Stimulated activated CD4-positive, alpha-beta T cell treated with anti-CD3 and anti-CD28 coated beads, Interleukin-1b, Interleukin-23, amount 100 ng/mL, for 48 hours (primary cell): Measurements from ENCODE around the gene LCAT.
"Not testable (repeated sequence)": the region's sequence is repeated elsewhere in the genome, so short reads cannot be mapped to it uniquely, and the experiment has no call there.

ENCODE experiments used
- DNase-seq: peaks from one replicate; pipeline ENCODE4 v3.0.0-alpha.2; 2020

Gene LCAT

GRCh38 chr16:67946128-67946569 is 2.2 kb upstream of the LCAT start:
- DNase-seq = no peak

- DNase-seq = no peak
Observed at GRCh38 chr16:67945392-67945933, 1.5 kb upstream of the LCAT start.

- DNase-seq = no peak
Observed at GRCh38 chr16:67944690-67945391, 921 bp upstream of the LCAT start.

GRCh38 chr16:67943256-67943618 is 683 bp downstream of the LCAT start:
- no peak for DNase-seq

GRCh38 chr16:67942510-67943255 is 1.2 kb downstream of the LCAT start:
- no peak for DNase-seq

DNA sequence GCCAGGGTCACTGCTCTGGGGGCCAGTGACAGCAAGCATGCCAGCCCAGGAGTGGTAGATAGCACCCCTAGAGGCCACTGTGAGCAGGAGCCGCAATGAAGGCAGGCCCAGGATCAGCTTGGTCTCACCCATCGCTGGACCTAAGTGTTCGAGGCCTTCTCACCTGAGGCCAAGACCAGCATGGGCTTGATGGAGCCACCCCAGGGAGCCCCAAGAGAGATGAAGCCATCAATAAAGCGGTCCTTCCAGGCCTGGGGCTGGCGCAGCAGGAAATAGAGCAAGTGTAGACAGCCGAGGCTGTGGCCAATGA is 1.8 kb downstream of the LCAT start:
- peak; percentile 39 for DNase-seq

DNA sequence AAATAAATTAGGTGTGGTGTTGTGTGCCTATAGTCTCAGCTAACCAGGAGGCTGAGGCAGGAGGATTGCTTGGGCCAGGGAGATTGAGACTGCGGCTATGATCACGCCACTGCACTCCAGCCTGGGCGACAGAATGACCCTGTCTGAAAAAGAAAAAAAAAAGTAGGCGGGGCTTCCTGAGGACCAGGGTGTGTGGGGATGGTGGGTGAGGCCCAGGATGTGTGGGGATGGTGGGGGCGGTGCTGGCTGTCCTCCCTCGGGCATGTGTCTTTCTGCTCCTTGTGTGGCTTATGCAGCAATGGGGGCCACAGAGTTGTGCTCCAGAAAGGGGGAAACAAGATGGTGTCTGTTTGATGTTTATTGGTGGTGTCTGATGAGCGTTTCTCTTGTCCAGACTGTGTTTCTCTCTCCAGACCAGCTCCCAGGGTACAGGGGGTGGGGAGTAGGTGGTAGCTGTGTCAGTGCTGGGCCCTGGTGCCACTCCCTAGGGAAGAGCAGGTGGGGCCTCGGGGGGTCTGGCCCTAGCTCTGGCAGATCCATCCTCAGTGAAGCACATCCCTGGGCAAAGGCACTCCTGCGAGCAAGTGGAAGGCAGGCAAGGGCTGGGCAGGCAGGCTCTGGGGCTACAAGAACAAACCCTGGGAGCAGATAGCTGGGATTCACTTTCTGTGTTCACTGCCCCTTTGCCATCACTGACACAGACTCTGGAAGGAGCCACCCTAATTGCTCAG is 2.3 kb downstream of the LCAT start:
- DNase-seq = no peak

GRCh38 chr16:67940446-67941089 is 3.4 kb downstream of the LCAT start:
- no peak for DNase-seq

- DNase-seq = peak; percentile 57
Observed at GRCh38 chr16:67939507-67940445, 4.1 kb downstream of the LCAT start.

DNA sequence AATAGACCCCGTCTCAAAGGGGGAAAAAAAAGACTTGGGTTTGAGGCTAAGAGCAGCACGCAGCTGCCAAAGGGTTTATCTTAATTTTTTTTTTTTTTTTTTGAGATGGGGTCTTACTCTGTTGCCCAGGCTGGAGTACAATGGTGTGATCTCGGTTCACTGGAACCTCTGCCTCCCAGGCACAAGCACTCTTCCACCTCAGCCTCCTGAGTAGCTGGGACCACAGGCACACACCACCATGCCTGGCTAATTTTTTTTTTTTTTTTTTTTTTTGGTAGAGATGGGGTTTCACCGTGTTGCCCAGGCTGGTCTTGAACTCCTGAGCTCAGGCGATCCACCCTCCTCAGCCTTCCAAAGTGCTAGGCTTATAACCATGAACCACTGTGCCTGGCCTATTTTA is 6.2 kb downstream of the LCAT start:
- not testable (repeated sequence) for DNase-seq

DNA sequence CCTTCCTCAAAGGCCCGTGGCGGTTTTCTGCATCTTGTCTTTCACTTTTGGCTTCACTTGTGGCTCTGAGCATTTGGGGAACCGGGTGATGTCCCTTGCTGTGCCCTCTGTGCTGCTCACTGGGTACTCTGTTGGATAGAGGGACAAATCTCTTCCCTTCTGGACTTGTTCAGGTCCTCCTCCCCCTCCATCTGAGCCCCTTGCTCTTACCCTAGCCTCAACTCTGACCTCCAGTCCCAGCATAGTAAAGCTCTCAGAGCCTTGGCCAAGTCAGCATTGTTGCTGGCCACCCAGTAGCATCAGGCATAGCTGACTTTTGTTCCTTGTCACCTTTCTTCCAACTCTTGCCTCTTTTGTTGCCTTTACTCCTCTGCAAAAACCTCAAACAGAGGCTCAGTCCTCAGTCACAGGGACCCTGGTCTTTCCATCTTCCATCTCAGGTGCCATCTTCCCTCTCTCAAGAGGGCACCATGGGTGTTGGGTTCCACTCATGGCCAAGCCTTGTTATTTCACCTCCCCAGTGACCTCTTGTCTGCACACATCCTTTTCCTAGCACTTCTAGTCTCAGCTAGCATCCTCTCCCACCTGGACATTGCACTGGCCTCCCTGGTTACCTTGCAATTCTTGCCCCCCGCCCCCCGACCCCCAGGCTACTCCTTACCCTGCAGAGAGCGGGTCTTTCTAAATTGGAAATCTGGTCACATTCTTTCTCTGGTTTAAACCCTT is 6.9 kb downstream of the LCAT start:
- peak; percentile 81 for DNase-seq

GRCh38 chr16:67936124-67936879 is 7.6 kb downstream of the LCAT start, which contains the start of gene PSMB10:
PSMB10 (minus strand) TSS chr16:67936850; CDS start chr16:67936749, 101 bp downstream.
- DNase-seq = peak; percentile 50

GRCh38 chr16:67935402-67936123 is 8.4 kb downstream of the LCAT start:
- peak; percentile 97 for DNase-seq

- no peak for DNase-seq
Observed at GRCh38 chr16:67935101-67935401, 8.9 kb downstream of the LCAT start.

GRCh38 chr16:67934306-67935100 is 9.4 kb downstream of the LCAT start:
- DNase-seq = no peak

GRCh38 chr16:67933805-67934204 is 10.1 kb downstream of the LCAT start:
- DNase-seq = no peak

DNA sequence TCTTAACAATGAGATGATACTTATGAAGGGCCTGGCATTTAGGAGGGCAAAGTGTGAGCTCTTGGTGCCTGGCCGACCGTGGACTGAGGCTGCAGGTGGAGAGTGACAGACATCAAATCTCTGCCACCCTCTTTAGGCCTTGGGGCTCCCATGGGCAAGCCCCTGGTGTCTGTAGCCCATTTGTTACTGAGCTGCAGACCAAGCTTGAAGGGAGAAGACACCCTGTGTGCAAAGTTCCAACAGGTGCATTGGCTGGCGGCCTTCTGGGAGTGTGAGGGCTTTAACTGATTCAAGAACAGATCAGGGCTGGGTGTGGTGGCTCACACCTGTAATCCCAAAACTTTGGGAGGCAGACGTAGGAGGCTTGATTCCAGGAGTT is 11.5 kb downstream of the LCAT start:
- DNase-seq = no peak

DNA sequence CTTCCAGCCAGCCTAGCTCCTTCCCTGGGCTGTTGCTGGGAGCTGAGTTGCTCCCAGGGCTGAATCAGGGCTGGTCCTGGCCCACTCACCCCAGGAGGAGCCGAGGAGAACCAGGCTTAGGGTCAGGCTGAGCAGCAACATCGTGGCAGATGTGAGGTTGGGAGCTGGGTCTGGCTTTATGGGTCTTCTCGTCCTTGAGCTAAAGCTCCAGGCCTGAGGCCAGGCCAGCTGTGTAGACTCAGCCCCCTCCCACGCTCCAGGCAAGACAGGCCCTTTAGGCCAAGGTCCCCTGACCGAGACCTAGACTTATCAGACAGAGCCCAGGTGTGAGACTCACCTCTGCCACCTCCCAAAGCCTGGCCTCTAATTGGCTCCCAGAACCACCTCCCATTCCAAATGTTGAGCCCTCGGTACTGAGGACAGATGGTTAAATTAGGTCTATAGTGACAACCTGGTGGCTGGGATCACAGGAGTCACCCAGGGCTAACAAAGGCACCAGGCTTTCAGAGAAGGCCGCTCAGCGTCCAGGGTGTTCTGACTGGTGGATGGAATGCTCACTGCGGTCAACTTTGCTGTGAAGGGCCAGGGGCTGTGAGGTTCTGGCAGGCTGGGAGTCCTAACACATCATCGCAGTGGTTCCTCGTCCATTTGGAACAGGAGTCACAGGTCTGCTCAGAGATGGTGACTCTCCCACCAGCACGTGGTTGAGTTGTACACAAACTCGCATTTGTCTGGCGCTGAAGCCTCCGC is 12.0 kb downstream of the LCAT start, which contains the start of gene CTRL:
CTRL (minus strand) TSS at position 151 of the 750 bp plus-strand sequence; CDS start at position 141, 10 bp downstream.
- DNase-seq = no peak
